GM12875 (cell line): ENCODE data around the gene CCDC92.

Experiments
- H3K4me3 ChIP-seq: one replicate; pipeline ENCODE4 v1.5.1; 2011; ENCODE audit warnings: low read depth, low read length, control low read depth
- TF ChIP-seq, protein P1 (sequence below): IDR thresholded peaks from 2 replicates; pipeline ENCODE4 v1.5.1; 2011; ENCODE audit warnings: low read depth, mild to moderate bottlenecking, control low read depth, inconsistent platforms, low read length, moderate library complexity, borderline replicate concordance; ENCODE audit not compliant: insufficient read depth

CCDC92 gene

GRCh38 chr12:123973552-123974341 lies 1.1 kb upstream of the CCDC92 start:
- peak overlapping the region; percentile 84 for H3K4me3 ChIP-seq
- TF ChIP-seq, protein P1, sequence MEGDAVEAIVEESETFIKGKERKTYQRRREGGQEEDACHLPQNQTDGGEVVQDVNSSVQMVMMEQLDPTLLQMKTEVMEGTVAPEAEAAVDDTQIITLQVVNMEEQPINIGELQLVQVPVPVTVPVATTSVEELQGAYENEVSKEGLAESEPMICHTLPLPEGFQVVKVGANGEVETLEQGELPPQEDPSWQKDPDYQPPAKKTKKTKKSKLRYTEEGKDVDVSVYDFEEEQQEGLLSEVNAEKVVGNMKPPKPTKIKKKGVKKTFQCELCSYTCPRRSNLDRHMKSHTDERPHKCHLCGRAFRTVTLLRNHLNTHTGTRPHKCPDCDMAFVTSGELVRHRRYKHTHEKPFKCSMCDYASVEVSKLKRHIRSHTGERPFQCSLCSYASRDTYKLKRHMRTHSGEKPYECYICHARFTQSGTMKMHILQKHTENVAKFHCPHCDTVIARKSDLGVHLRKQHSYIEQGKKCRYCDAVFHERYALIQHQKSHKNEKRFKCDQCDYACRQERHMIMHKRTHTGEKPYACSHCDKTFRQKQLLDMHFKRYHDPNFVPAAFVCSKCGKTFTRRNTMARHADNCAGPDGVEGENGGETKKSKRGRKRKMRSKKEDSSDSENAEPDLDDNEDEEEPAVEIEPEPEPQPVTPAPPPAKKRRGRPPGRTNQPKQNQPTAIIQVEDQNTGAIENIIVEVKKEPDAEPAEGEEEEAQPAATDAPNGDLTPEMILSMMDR: no peak

DNA sequence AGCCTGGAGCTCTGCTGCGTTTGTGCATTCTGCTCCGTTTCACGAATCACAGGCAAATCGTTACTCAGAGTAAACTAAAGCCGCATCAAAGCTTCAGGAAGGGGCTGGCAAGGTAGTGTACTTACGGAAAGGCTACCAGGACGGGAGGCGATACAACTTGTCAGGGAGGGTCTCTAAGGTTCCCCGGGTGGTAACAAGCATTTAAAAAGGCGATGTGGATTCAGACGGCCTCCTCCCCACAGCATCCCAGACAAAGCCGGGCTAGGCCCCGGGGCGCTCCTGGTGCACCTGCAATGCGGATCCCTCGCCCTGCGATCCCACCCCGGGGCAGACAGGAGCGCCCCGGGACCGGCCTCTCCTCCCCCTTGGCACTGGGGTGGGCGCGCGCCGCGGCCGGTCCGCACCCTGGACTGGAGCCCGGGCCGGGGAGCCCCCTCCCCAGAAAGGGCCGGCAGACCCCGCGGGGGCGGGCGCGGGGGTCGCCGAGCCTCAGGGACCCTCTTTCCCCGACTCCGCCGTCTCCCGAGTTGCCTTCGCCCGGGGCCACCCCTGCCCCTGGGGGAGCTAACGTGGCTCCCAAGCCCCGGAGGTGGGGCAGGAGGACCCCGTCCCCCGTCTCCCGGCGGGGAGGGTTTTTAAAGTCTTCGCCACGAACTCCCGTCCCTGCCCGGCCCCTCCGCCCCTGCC lies 718 bp downstream of the CCDC92 start:
- TF ChIP-seq, protein P1: no peak
- peak overlapping the region; percentile 71 for H3K4me3 ChIP-seq

GRCh38 chr12:123971449-123971769 lies 1.2 kb downstream of the CCDC92 start:
- TF ChIP-seq, protein P1: no peak
- peak overlapping the region; percentile 71 for H3K4me3 ChIP-seq

DNA sequence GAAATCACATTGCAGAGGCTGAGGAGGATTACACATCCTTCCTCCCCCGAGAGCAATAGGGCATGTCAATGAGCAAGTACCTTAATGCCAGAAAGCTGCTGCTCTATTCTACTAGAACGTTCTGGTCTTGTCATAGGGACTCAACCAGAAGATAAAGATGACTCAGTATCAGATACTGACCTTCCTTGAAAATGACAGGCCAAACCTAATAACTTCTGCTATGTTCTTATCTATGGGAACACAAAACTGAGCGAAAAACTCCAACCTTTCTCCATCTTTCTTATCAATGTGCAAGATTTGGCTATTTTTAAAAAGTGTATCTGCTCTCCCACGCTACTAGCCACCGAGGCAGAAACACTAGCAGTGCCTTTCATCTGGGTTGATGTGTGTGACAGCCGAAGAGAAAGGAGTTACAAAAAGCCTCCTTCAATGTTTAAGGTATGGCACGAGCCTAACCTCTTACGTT lies 5.5 kb downstream of the CCDC92 start:
- TF ChIP-seq, protein P1: no peak
- H3K4me3 ChIP-seq: no peak overlapping the region

- TF ChIP-seq, protein P1: no peak
- no peak overlapping the region for H3K4me3 ChIP-seq
Measured at GRCh38 chr12:123966596-123966995, 6.0 kb downstream of the CCDC92 start.

DNA sequence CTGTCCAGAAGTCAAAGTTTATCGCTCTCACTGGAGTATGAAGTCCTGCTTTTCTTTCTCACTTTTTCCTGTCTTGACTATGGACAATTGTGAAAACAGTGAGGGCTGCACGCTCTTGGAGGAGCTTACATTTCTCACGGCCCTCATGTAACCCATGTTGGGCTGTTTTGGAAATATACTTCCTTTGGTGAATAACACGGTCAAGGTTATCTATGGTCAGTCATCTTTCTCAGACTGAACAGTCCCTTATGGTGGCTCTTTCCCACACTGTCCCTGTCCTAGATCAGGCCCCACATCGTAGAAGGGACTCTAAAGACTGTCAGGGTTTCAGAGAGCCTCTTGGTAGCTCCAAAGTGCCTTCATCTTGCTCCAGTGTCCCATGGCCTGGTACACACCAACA lies 7.2 kb downstream of the CCDC92 start:
- no peak overlapping the region for H3K4me3 ChIP-seq

DNA sequence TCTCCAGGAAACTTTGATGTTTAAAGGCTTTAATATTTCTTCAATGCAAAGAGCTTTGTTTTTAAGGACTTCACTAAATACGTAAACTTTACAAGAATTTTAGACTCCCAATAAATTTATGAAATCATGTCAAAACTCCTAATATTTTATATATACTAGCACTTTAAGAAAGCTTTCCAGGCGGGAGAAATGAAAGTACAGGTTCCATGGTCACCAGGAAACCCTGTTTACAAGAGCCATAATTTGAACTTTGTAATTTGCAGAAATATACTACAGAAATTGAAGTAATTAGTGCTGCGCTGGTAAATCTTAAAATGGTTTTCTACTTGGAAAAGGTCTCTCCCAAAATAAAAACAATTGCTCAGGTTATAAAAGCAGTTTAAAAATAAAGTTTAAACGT lies 8.8 kb downstream of the CCDC92 start:
- H3K4me3 ChIP-seq: no peak overlapping the region
- TF ChIP-seq, protein P1: no peak

More for the DNA sequence above, 7.2 kb downstream of the CCDC92 start:
- TF ChIP-seq, protein P1: no peak
